Epidermal melanocyte (primary cell): ENCODE measurements around the gene NRXN3.

Experiments
- DNase-seq: peaks from one replicate; pipeline ENCODE4 v3.0.0; 2011; ENCODE audit warnings: low spot score; ENCODE audit not compliant: insufficient read length

Gene NRXN3

GRCh38 chr14:78170203-78170602, at the start of gene NRXN3:
Gene NRXN3 (plus strand): TSS chr14:78170373. CDS start chr14:78243094, 72,721 bp downstream.
- no peak for DNase-seq

DNA sequence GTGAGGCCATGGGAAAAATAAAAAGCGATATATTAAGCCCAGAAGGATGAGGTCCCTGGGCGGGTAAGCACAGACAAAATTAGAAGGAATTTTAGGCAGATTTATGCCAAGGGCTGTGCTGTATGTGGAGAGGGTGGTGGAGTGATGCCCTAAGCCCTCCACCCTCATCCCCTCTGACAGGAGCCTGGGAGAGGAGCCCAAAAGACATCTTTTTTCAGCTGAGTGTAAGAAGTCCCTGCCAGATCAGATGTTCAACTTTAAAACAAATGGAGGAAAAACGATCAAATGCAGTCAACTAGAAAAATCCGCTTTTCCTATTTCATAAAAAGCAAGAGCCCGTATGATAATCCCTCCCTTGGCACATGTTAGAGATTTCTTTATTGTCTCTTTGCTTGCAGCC, 47.7 kb upstream of the NRXN3 start:
- DNase-seq = no peak

DNA sequence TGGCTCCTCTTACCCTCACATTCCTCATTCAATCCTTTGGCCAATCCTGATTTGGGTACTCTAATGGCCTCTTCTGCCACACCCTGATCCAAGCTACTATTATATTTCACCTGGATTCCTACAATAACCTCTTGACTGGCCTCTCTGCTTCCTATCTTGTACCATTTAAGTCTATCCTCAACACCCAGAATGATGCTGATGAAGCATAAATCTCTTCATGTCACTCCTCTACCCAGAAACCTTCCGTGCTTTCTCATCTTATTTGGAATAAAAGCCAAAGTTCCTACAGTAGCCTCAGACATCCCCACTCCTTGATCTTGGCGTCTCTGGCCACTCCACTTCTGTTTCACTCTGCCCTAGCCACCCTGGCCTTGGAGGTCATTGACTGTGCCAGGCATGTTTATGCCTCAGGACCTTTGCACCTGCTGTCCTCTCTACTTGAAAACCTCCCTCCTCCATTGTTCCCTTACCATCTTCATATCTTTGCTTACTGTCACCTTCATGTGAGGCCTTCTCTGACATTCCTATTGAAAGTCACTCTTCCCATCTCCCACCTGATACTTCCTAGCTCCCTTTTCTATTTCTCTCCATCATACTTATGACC, 46.4 kb upstream of the NRXN3 start:
- no peak for DNase-seq

GRCh38 chr14:78127961-78128360, 42.2 kb upstream of the NRXN3 start:
- DNase-seq = no peak

- DNase-seq = no peak
Observed at GRCh38 chr14:78129375-78129774, 40.8 kb upstream of the NRXN3 start.

GRCh38 chr14:78130356-78130755, 39.8 kb upstream of the NRXN3 start:
- DNase-seq = no peak

GRCh38 chr14:78131201-78131600, 39.0 kb upstream of the NRXN3 start:
- DNase-seq = no peak

GRCh38 chr14:78131616-78132015, 38.6 kb upstream of the NRXN3 start:
- DNase-seq = no peak

DNA sequence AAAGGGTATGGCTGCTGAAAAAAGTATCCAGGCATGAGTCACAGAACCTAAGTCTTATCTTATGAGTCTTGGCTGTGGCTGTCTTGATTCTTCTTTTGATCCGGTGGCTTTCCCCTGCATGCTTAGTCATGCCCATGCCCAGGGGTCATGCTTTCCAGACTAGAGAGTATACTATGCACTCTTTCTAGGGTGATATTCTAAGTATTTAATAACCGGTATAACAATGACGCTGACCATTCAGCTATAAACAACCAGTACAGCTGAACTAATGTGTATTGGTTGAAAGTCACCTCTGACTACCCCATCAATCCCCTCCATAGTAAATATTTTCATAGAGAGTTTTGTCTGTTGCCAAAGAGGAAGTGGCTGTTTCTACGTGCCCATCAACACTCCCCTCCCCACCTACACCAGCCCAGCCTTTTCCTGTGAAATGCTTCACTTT, 34.7 kb upstream of the NRXN3 start:
- no peak for DNase-seq

GRCh38 chr14:78136695-78137094, 33.5 kb upstream of the NRXN3 start:
- DNase-seq = no peak

- no peak for DNase-seq
Observed at GRCh38 chr14:78141590-78141989, 28.6 kb upstream of the NRXN3 start.

DNA sequence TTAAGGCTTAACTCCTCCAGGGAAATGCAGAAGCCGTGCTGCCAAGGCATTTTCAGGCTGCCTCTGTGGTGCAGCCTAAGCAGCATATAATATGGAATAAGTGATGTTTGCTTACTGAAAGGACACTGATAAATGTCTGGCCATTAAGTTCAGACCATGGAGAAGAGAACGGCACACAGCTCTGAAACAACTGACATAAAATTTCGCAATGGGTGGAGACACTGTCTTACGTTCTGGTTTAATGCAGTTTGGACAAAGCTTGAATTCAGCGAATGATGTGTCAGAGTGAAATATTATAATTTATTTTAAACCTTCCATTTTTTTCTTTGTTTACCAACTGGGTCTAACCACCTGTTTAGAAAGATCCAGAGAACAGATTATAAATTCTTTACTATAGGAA, 27.2 kb upstream of the NRXN3 start:
- no peak for DNase-seq

- DNase-seq = no peak
Observed at GRCh38 chr14:78143489-78144145, 26.6 kb upstream of the NRXN3 start.

DNA sequence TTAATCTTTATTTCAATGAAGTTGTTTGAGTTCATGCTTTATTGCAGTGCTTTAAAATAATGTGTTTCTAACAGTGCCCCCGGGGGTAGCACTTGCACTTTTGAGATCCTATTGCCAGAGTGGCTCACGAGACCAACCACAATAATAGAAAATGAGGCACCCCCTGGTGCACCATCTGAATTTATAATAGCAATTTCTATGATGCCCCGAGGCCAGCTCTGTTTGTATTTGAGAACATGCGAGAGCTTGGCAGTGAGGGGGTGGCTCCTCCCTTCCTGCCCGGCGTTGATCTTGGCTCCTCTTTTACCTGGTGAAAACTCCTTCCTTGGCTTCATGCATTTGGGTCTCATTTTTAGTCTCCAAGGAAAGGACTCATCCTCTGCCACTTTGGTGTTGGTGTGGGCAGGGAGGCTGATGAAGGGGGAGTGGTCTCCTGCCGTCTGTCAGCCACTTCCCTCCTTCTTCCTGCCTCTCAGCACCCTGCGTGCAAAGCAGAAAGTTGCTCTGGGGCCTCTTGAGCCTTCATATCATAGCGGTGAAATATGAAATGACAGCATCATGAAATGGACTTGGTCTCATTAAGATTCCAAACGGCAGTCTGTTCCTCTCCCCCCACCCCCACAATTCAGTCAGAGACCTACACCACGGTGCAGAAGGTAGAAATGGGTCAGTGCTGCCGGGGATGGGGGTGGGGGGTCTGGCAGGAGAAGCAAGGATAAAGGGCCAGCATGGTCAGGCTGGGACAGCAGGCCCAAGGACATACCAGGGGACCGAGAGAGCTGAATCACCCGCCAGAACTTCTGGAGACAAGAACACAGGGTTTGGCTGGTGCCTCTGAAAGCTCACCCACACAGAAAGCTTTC, 17.7 kb upstream of the NRXN3 start:
- no peak for DNase-seq

DNA sequence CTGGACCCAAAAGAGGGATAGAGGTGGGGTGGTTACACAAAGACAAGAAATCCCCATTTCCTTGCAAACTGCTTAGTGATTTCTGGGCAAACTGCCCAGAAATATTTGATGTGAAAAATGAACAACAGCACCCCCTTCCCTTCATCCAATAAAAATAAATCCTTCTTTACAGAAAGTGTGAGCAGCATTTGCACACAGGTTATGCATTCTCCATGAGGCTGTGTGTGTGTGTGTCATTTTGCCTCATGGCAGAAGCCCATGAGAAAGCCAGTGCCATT, 17.2 kb upstream of the NRXN3 start:
- no peak for DNase-seq

- no peak for DNase-seq
Observed at GRCh38 chr14:78154827-78155226, 15.3 kb upstream of the NRXN3 start.

DNA sequence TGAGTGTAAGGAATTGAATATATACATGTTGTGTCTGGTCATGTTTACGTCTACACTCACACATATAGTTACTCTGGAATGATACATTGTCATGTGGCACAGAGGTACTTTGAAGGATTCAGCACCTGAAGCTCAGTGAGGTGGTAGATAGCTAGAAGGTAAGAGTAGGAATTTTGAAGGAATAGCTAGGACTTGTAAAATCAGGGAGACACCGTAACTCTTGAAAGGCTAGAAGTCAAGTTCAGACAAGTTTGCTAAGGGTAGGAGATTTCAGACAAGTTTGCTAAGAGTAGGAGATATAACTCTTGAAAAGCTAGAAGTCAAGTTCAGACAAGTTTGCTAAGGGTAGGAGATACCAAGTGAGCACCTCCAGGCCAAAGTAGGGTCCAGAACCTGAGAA, 14.0 kb upstream of the NRXN3 start:
- DNase-seq = no peak

DNA sequence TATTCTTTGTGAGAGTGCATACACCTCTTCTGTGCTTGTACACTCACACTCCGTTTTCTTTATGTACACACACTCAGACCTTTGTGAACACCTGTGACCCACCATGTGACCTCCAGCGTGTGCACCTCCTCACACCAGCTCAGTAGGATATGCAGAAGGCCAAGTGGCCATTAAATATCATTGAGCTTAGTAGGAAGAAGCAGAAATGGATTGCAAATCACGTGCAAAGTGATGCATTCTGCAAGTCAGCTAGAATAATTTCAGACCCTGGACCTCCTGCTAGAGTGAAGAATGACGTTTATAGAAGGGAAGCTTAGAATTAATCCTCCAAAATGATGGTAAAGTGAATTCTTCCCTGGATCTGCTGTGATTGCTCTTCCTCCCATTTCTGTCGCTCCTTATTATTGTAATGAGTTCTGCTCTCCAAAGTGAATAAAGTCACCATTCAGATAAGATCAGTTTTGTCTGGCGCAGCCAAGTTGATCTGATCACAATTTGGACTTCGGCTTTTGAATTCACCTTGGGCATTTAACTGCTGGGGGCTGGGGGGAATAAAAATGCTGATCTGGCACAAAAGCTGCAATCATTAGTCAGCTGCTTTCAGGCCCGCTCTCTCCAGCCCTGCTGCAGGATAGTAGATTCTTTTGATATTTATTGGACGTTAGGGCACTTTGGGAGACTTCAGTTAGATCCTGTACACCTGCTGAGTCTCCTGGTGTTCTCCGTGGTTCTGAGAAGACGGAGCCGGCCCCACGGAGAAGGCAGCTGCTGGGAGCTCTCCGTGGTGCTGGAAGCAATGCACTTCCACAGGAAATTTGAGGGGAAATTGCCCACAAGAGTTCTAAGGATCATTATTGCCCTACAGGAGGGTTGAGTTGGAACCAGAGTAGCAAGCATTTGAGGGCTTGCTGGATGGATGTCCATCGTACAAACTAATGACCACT, 12.4 kb upstream of the NRXN3 start:
- no peak for DNase-seq

- no peak for DNase-seq
Observed at GRCh38 chr14:78162202-78162601, 8.0 kb upstream of the NRXN3 start.

- no peak for DNase-seq
Observed at GRCh38 chr14:78164226-78164853, 5.8 kb upstream of the NRXN3 start.

DNA sequence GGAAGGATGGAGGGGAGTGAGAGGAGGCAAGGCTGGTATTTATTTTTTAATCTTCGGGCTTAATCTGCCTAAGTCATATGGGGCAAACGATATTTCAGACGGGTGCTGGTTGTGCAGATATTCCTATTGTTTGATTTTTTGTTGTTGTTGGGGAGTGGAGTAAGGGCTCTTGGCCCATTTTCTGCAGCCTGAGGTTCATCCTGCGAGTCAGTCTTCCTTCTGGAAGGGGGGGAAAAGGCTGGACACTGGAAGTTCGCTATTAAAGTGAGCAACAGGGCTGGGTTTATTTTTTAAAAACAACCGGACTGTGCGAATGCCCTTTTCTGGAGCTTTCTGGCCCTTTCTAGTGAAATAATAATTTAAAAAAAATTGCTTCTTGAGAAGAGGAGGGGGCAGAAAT, 2.3 kb downstream of the NRXN3 start:
- DNase-seq = no peak
